Kidney (tissue), 14 donors: Measurements from ENCODE around the gene HAL. TPM values are rescaled to one million over a fixed set of nuclear protein-coding genes. Genes with fewer than 3 reads are reported as not detected.

ENCODE experiments used
- DNase-seq, 5 donors: peaks; one replicate each; pipeline ENCODE4 v3.0.0-alpha.2; 2013 to 2020
- FAIRE-seq: peaks from 2 replicates; lab custom pipeline; 2012; peaks lifted over from hg19 to GRCh38; lab: Jason Lieb, UNC
- H3K27ac ChIP-seq, 2 donors: one replicate each; pipeline ENCODE4 v1.7.0; 2013; ENCODE audit warnings: low read depth in 2 of 2, low read length in 2 of 2, inconsistent platforms in 1 of 2
- H3K27me3 ChIP-seq: one replicate; pipeline ENCODE4 v1.7.1; 2013; ENCODE audit warnings: low read length, inconsistent platforms; ENCODE audit not compliant: control insufficient read depth, insufficient read depth
- H3K36me3 ChIP-seq, 3 donors: one replicate each; pipeline versions ENCODE4 v1.7.0 to v1.7.1; 2013; ENCODE audit warnings: low read length in 3 of 3, control low read depth in 1 of 3, inconsistent platforms in 1 of 3; ENCODE audit not compliant: insufficient read depth in 3 of 3, control insufficient read depth in 2 of 3
- H3K4me1 ChIP-seq, 3 donors: one replicate each; pipeline versions ENCODE4 v1.7.0 to v1.7.1; 2013; ENCODE audit warnings: low read length in 3 of 3, inconsistent platforms in 1 of 3, low read depth in 1 of 3; ENCODE audit not compliant: control insufficient read depth in 2 of 3, insufficient read depth in 2 of 3
- H3K4me3 ChIP-seq, 3 donors: one replicate each; pipeline versions ENCODE4 v1.7.0 to v1.8.1; 2013; ENCODE audit warnings: low read length in 3 of 3, control low read depth in 1 of 3, inconsistent platforms in 1 of 3
- H3K9ac ChIP-seq, 3 donors: one replicate each; pipeline versions ENCODE4 v1.7.0 to v1.7.1; 2013; ENCODE audit warnings: low read length in 3 of 3, control low read depth in 1 of 3, inconsistent platforms in 1 of 3
- H3K9me3 ChIP-seq, 3 donors: one replicate each; pipeline versions ENCODE4 v1.7.0 to v1.7.1; 2013; ENCODE audit warnings: low read length in 3 of 3, control low read depth in 1 of 3, inconsistent platforms in 1 of 3; ENCODE audit not compliant: control insufficient read depth in 2 of 3, insufficient read depth in 1 of 3
- CTCF ChIP-seq: IDR thresholded peaks from 3 replicates; pipeline ENCODE4 v1.5.1; 2012; ENCODE audit warnings: mild to moderate bottlenecking, moderate library complexity, borderline replicate concordance; ENCODE audit not compliant: insufficient read depth; ENCODE audit errors: extremely low read depth
- intact Hi-C: fragments of 100-400 bp; cut with DNase I; formaldehyde crosslinking; loops from one replicate; pipeline ENCODE4 v1.11.1; 2022
- polyA plus RNA-seq: library from polyadenylated mRNA; stranded (reverse); fragments of 350-450 nt; fragmentation: Illumina TruSeq; extraction: RNeasy Lipid Tissue Mini Kit (QIAGEN cat#74804); gene quantifications from one replicate; pipeline ENCODE4 v1.2.3, GENCODE V29; 2014; ENCODE audit warnings: low read depth, low replicate concordance; ENCODE audit not compliant: insufficient read depth
- total RNA-seq: library from RNA; stranded (reverse); fragmentation: NEBNext Ultra II Directional; extraction: Animal tissue kit (Norgen Biotek cat#: 25700); gene quantifications from one replicate; pipeline ENCODE4 v1.2.1, GENCODE V29; 2021
- donor health status: control.
- donor health status: control.
- donor health status: control.
- donor health status: control.
- donor health status: control.
- donor health status: DM: yes; HTN: yes; CAD: no.
- donor health status: Normal renal cell carcinoma (clear cell type).

The HAL gene
- total and polyA plus RNA-seq, 2 donors from 2014 or later, result 0.88 TPM; not detected in 1

- TF ChIP-seq CTCF, result no peak
- Histone ChIP-seq H3K9me3 (no peaks in the 10 kb centered on the region), H3K27me3 (no peaks in the 10 kb centered on the region), H3K9ac (no peak overlapping the region), H3K36me3 (peaks cover 0 to 15% (median 3%) of the 10 kb centered on the region in 3 donors), H3K27ac (no peak overlapping the region), H3K4me1 (peaks cover 0 to 3% (median 2%) of the 10 kb centered on the region in 3 donors), H3K4me3 (no peak overlapping the region)
- intact Hi-C loops, result no loop called here
- FAIRE-seq (no peak), DNase-seq (no peak)
Measured at GRCh38 chr12:96028538-96028937, 32.4 kb upstream of the HAL start.

GRCh38 chr12:96026331-96026730, 30.2 kb upstream of the HAL start:
- no peaks in the 10 kb centered on the region for H3K27me3 ChIP-seq
- TF ChIP-seq CTCF, result no peak
- H3K9me3 ChIP-seq, result no peaks in the 10 kb centered on the region
- H3K4me3 ChIP-seq, result no peak overlapping the region
- H3K9ac ChIP-seq, result no peak overlapping the region
- DNase-seq (no peak), FAIRE-seq (no peak)
- no peaks in the 10 kb centered on the region for H3K4me1 ChIP-seq
- H3K27ac ChIP-seq, result no peak overlapping the region
- H3K36me3 ChIP-seq, result peaks cover 0 to 33% (median 14%) of the 10 kb centered on the region in 3 donors
- intact Hi-C loops, result no loop called here

GRCh38 chr12:96025518-96025917, 29.4 kb upstream of the HAL start:
- no peaks in the 10 kb centered on the region for H3K4me1 ChIP-seq
- H3K27ac ChIP-seq, result no peak overlapping the region
- no peaks in the 10 kb centered on the region for H3K27me3 ChIP-seq
- no peak for TF ChIP-seq CTCF
- intact Hi-C loops, result no loop called here
- no peaks in the 10 kb centered on the region for H3K9me3 ChIP-seq
- no peak overlapping the region for H3K4me3 ChIP-seq
- H3K36me3 ChIP-seq, result peaks cover 0 to 36% (median 17%) of the 10 kb centered on the region in 3 donors
- FAIRE-seq (no peak), DNase-seq (no peak)
- H3K9ac ChIP-seq, result no peak overlapping the region
